Measurements from ENCODE around the gene IGFBP6. TPM values are rescaled to one million over a fixed set of nuclear protein-coding genes. Genes with fewer than 3 reads are reported as not detected.
A peak's percentile ranks its signal among the peaks of the same experiment; 100 is the strongest.
"Not testable (repeated sequence)": the region's sequence is repeated elsewhere in the genome, so short reads cannot be mapped to it uniquely, and the experiment has no call there.

The IGFBP6 gene
- total RNA-seq, 1 donor from 2014 or later: 6.2 TPM

DNA sequence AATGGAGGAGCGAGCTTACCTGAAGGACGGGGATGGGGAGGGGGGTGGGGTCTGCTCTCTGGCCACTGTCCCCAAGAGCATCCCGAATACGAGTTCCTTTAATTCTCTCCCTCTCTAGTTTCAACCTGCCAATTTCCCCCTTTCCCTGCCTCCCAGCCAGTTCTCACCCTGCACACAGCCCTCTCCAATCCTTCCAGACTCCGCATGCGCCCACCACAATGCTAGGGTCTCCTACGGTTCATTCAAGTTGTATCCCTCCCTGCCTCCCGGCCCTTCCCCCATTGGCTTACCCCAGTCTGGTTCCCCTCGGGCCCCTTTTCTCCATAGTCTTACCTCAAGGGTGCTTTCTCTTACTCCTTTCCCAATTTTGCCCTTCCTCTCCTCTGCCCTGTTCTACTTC lies 708 bp upstream of the IGFBP6 start:
- no peak for DNase-seq

DNA sequence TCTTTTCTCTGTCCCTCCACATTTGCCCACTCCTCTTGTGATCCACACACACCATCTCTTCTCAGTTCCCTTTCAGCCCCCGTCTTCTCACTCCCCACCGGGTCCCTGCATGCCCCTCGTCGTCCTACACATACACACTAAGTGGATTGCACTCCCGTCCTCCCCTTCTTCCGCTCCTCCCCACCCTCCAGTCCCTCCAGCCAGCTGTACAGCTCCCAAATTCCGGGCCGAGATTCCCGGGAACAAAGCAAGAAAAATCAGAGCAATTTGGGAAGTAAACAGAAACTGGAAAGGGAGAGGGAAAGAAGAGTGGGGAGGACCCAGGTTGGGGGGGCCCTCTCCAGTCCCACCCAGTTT lies 282 bp upstream of the IGFBP6 start:
- DNase-seq: no peak

- DNase-seq: peak; percentile 47
Observed at GRCh38 chr12:53098354-53098981, 1.0 kb downstream of the IGFBP6 start.

- peak; percentile 61 for DNase-seq
Observed at GRCh38 chr12:53099071-53099882, 1.8 kb downstream of the IGFBP6 start.

- no peak for DNase-seq
Observed at GRCh38 chr12:53100466-53101151, 3.1 kb downstream of the IGFBP6 start.

DNA sequence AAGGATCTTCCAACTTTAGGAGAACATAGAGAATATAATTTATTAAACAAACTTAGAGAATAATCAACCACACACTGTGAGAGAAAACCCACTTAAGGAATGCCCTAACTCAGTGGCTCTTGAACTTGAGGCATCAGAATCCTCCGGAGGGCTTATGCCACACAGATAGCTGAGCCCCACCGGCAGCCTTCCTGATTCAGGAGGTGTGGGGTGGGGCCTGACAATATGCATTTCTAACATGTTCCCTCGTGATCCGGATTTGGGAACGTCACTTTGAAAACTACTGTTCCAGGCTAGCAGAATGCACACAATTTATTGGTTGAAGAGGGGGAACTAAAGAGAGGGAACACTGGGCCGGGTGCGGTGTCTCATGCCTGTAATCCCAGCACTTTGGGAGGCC lies 3.8 kb downstream of the IGFBP6 start:
- no peak for DNase-seq

DNA sequence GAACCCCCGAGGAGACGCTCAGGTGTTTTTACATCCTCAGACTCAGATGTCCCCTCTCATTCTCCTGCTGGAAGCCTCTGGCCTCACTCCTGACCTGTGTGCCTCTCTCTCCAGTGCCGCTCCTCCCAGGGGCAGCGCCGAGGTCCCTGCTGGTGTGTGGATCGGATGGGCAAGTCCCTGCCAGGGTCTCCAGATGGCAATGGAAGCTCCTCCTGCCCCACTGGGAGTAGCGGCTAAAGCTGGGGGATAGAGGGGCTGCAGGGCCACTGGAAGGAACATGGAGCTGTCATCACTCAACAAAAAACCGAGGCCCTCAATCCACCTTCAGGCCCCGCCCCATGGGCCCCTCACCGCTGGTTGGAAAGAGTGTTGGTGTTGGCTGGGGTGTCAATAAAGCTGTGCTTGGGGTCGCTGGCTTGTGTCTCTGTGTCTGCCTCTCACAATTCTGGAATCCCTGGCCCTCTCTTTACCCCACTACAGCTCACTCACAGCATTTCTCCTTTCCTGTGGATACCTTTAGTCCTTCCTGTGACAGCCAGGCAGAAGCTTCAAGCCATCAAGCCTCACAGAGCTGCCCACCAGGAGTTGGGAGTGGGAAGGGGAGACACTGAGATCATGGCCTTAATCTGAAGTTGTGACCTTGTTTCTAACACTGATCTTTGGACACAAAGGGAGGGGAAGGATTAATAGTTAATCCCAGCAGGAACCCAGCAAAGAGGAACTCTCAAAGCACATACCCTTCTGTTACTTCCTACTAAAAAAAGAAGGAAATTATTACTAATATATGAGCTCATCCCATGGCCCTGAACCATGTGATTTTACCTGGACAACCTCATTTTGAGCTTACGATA lies 4.7 kb downstream of the IGFBP6 start:
- DNase-seq: no peak

- no peak for DNase-seq
Observed at GRCh38 chr12:53102883-53103807, 5.7 kb downstream of the IGFBP6 start, which contains the start of gene SOAT2. Gene SOAT2, plus strand, starts transcription at chr12:53103486. Its CDS starts 92 bp downstream, at chr12:53103578.

GRCh38 chr12:53103860-53104305 lies 6.4 kb downstream of the IGFBP6 start:
- no peak for DNase-seq

DNA sequence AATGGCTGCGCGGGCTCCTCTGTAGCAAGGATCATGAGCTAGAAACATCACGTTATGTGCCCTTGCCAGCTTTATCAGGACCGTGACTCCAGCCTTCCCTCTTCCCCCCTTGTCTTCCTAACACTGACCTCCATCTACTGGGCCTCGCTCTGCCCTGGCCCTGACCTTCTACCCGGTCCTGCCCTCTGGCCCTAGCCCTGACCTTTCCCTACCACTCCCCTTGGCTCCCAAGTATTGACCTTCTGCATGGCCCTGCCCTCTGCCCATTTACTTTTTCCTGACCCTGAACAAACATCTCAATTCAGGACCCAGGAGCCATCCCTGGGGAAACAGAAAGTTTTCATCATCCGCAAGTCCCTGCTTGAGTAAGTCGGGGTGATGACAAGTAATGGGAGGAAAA lies 7.8 kb downstream of the IGFBP6 start:
- DNase-seq: no peak

DNA sequence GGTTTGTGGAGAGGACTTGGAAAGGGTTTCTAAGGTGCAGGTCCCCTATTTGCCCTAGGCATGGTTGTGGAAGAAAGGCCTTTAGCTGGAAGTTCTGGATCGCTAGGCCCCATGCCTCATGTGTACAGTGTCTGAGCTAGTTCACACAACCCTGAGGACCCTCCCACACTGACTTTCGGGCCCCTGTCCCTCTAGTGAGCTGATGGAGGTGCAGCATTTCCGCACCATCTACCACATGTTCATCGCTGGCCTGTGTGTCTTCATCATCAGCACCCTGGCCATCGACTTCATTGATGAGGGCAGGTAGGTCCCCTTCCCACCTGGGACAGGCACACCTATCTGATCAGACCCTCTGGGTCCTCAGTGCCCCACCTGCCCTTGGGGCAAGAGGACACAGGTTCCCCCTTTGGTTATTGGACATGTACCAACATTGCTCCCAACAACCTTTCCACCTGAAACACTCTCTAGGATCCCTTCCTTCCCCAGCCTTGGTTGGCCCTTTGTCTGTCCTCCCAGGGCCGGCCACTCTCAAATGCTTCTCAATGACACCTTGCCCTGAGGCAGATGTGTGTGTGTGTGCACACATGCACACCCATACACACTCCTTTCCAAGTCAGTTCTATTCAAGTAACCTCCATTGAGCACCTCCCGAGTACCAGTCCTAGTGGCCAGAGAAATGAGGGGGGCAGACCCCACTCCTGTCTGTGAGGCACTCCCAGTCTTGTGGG lies 8.4 kb downstream of the IGFBP6 start:
- DNase-seq: no peak

DNA sequence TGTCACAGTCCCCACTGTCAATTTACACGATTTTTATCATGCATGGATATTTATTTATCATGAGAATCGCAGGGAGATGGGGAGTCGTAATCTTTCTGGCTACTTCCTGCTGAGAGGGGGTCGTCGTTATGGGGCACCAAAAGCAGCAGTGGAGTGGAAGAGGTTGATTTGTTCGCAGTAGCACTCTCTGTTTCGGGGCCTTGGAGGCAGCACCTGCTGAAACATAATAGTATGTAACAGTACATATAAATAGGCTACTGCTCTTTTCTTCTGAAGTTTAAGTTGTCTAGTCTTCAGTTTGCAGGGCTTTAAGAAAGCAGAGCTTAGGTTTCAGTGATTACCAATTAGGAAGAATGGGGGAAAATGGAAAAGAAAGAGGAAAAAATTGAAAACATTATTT lies 9.7 kb downstream of the IGFBP6 start:
- DNase-seq: no peak

GRCh38 chr12:53112431-53112830 lies 15.0 kb downstream of the IGFBP6 start:
- DNase-seq: not testable (repeated sequence)

- DNase-seq: no peak
Observed at GRCh38 chr12:53113136-53113705, 15.8 kb downstream of the IGFBP6 start.

GRCh38 chr12:53113951-53114350 lies 16.5 kb downstream of the IGFBP6 start:
- DNase-seq: no peak

DNA sequence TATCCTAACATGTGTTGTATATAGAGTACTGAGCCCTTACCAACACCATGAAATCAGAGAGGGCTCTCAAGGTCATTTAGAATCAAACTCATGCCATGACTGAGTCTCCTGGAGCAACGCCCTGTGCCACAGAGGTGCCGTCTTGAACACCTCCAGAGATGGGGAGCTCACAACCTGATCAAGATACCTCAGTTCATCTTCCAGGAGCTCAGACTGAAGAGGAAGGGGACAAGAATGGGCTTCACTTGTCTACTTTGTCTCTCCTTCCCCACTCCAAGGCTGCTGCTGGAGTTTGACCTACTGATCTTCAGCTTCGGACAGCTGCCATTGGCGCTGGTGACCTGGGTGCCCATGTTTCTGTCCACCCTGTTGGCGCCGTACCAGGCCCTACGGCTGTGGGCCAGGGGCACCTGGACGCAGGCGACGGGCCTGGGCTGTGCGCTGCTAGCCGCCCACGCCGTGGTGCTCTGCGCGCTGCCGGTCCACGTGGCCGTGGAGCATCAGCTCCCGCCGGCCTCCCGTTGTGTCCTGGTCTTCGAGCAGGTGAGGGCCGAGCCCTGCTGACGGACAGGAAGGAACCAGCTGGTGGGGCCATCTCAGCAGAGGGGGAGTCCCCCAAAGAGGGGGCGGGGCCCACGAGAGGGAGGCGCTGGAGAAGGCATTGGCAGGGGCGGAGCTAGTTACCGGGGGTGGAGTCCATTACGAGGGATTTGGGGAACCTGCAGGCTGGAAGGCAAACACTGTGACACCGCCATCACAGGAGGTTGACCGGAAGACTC lies 17.8 kb downstream of the IGFBP6 start:
- DNase-seq: no peak

DNA sequence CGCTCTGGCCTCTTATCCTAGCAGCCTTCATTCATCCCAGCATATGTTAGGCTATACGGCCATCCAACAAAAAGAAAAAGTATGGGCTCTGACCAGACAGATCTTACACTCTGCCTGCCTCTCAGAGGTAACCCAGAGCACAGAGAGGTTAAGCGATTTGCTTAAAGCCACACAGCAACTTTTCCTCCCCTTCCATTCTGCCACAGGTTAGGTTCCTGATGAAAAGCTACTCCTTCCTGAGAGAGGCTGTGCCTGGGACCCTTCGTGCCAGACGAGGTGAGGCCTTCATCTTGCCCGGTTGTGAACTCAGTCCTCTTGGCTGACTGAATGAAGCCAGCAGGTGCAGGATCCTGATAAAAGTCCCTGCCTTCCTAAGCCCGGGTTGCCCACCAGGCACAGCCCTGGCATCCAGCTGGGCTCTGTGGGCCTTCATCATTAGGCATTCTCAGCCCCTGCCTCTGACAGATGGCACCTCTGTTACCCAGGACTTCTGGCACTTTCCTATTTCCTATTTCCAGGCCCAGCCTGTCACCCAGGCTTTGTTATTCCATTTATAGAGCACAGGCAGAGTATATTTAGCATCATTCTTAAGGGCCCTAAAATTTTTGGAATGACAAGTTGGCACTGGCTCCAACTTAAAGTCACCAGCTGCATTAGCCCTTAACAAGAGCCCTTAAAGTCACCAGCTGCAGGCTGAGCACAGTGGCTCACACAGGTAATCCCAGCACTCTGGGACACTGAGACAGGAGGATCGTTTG lies 18.6 kb downstream of the IGFBP6 start:
- no peak for DNase-seq

DNA sequence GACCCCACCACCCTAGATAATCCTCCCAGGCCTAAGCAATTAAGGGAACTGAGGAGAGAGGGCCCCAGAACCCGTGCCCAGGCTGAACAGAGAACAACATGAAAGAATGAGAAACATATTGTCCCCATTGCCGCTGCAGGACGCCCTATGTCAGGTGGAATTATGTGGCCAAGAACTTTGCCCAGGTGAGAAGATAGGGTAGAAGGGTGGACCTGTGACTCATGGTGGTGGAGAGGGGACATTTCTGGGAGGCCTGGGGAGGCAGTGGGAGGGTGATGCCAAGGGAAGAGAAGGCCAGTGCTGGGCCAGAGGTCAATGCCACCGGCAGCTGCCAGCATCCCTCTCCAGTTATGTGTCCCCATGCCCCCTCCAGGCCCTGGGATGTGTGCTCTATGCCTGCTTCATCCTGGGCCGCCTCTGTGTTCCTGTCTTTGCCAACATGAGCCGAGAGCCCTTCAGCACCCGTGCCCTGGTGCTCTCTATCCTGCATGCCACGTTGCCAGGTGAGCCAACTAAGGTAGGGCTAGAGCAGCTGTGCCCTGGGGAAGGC lies 21.4 kb downstream of the IGFBP6 start:
- DNase-seq: no peak
